Testis (tissue), 3 donors: Measurements from ENCODE around the gene RPL32. TPM values are rescaled to one million over a fixed set of nuclear protein-coding genes. Genes with fewer than 3 reads are reported as not detected.
"Not testable (repeated sequence)": the region's sequence is repeated elsewhere in the genome, so short reads cannot be mapped to it uniquely, and the experiment has no call there.

Experiments
- DNase-seq: peaks from one replicate; pipeline ENCODE4 v3.0.0-alpha.2; 2019
- H3K27ac ChIP-seq, 2 donors: fragments of 200-600 bp; sonication (generic); one replicate each; pipeline ENCODE4 v1.5.1; 2019
- H3K27me3 ChIP-seq: fragments of 200-600 bp; sonication (generic); one replicate; pipeline ENCODE4 v1.5.1; 2019
- H3K36me3 ChIP-seq: fragments of 200-600 bp; sonication (generic); one replicate; pipeline ENCODE4 v1.5.1; 2017; ENCODE audit warnings: low read depth; ENCODE audit errors: missing control alignments
- H3K4me1 ChIP-seq: fragments of 200-600 bp; sonication (generic); one replicate; pipeline ENCODE4 v1.5.1; 2019
- H3K4me3 ChIP-seq, 2 donors: fragments of 200-600 bp; sonication (generic); one replicate each; pipeline ENCODE4 v1.5.1; 2017 to 2019
- H3K9me3 ChIP-seq: fragments of 200-600 bp; sonication (generic); one replicate; pipeline ENCODE4 v1.5.1; 2017
- CTCF ChIP-seq, 3 experiments: fragments of 450-650 bp in 2 of 3; fragments of 200-600 bp in 1 of 3; sonication (generic) in 1 of 3; IDR thresholded peaks; one replicate each; pipeline ENCODE4 v1.5.1; 2016 to 2019; ENCODE audit warnings: antibody characterized with exemption in 3 of 3, mild to moderate bottlenecking in 2 of 3, moderate library complexity in 1 of 3
- POLR2A ChIP-seq: fragments of 450-650 bp; IDR thresholded peaks from one replicate; pipeline ENCODE4 v1.6.1; 2017; ENCODE audit warnings: antibody characterized with exemption, mild to moderate bottlenecking, moderate library complexity
- WGBS, 2 donors: methylation state at CpG; one replicate each; pipeline ENCODE4 v1.1.5; 2018; 5-methylcytosine and 5-hydroxymethylcytosine counted together
- intact Hi-C: fragments of 100-400 bp; cut with DNase I; formaldehyde crosslinking; loops from one replicate; pipeline ENCODE4 v1.15.1; 2023; ENCODE audit warnings: low total_unique reads
- polyA plus RNA-seq: library from polyadenylated mRNA; stranded (reverse); fragments of 350-450 nt; fragmentation: Illumina TruSeq; extraction: RNeasy Lipid Tissue Mini Kit (QIAGEN cat#74804); gene quantifications from one replicate; pipeline ENCODE4 v1.2.3, GENCODE V29; 2014; ENCODE audit warnings: low read depth, low replicate concordance; ENCODE audit not compliant: insufficient read depth
- total RNA-seq, 2 donors: library from RNA; depleted of rRNA; stranded (reverse); fragments of >200 nt; gene quantifications; one replicate each; pipeline ENCODE4 v1.2.3, GENCODE V29; 2016

RPL32 gene
- total and polyA plus RNA-seq, 3 donors from 2014 or later: 435 to 1,578 (median 713) TPM

GRCh38 chr3:12879191-12879815, 37.9 kb upstream of the RPL32 start:
- H3K36me3 ChIP-seq: no peaks in the 10 kb centered on the region
- intact Hi-C loops: loop anchor here (10.0 kb wide), 1 partner anchor 105 kb away; no protein-coding TSS in a partner anchor
- TF ChIP-seq CTCF (IDR thresholded peaks at IDR 0.05): no peak
- no peak for TF ChIP-seq POLR2A
- no peaks in the 10 kb centered on the region for H3K9me3 ChIP-seq
- no peak for DNase-seq
- no peak overlapping the region for H3K4me3 ChIP-seq
- no peak overlapping the region for H3K27ac ChIP-seq
- 76 to 100% methylated on average over 1 to 5 of the region's 5 CpGs for WGBS, 2 donors
- H3K27me3 ChIP-seq: no peaks in the 10 kb centered on the region
- peaks cover 26% of the 10 kb centered on the region for H3K4me1 ChIP-seq

- H3K9me3 ChIP-seq, H3K27ac ChIP-seq, DNase-seq, H3K36me3 ChIP-seq, H3K4me3 ChIP-seq, H3K27me3 ChIP-seq: not testable (repeated sequence)
- peaks cover 26% of the 10 kb centered on the region for H3K4me1 ChIP-seq
- WGBS, 2 donors: 38 to 52% methylated on average over 2 of the region's 2 CpGs
- intact Hi-C loops: loop anchor here (10.0 kb wide), 1 partner anchor 106 kb away; no protein-coding TSS in a partner anchor
Measured at GRCh38 chr3:12878758-12879157, 37.4 kb upstream of the RPL32 start.

GRCh38 chr3:12878141-12878574, 36.8 kb upstream of the RPL32 start:
- intact Hi-C loops: loop anchor here (10.0 kb wide), 1 partner anchor 107 kb away; no protein-coding TSS in a partner anchor
- no peak overlapping the region for H3K4me3 ChIP-seq
- no peak for DNase-seq
- no peaks in the 10 kb centered on the region for H3K9me3 ChIP-seq
- TF ChIP-seq CTCF (IDR thresholded peaks at IDR 0.05) (no peak), POLR2A (no peak)
- 64% methylated on average over 2 of the region's 2 CpGs; no CpG with 5 or more reads in 1 of the 2 donors for WGBS, 2 donors
- no peaks in the 10 kb centered on the region for H3K36me3 ChIP-seq
- H3K4me1 ChIP-seq: peaks cover 26% of the 10 kb centered on the region
- H3K27me3 ChIP-seq: no peaks in the 10 kb centered on the region
- no peak overlapping the region for H3K27ac ChIP-seq

- Histone ChIP-seq H3K4me1 (peaks cover 26% of the 10 kb centered on the region), H3K4me3 (no peak overlapping the region), H3K9me3 (no peaks in the 10 kb centered on the region), H3K27ac (no peak overlapping the region), H3K27me3 (no peaks in the 10 kb centered on the region), H3K36me3 (no peaks in the 10 kb centered on the region)
- WGBS, 2 donors: 85 to 89% methylated on average over 4 to 7 of the region's 7 CpGs
- no peak for TF ChIP-seq CTCF (IDR thresholded peaks at IDR 0.05)
- TF ChIP-seq POLR2A: no peak
- DNase-seq: no peak
- intact Hi-C loops: loop anchor here (10.0 kb wide), 1 partner anchor 108 kb away; no protein-coding TSS in a partner anchor
Measured at GRCh38 chr3:12877040-12877439, 35.7 kb upstream of the RPL32 start.

- peak overlapping the region; percentile 38 to 39 for H3K4me3 ChIP-seq
- 22% methylated on average over 9 to 46 of the region's 60 CpGs for WGBS, 2 donors
- H3K27me3 ChIP-seq: no peaks in the 10 kb centered on the region
- no peak for TF ChIP-seq POLR2A
- TF ChIP-seq CTCF (IDR thresholded peaks at IDR 0.05): peak in 1 of 3 experiments; percentile 18
- no peak overlapping the region for H3K27ac ChIP-seq
- peaks cover 26% of the 10 kb centered on the region for H3K4me1 ChIP-seq
- H3K36me3 ChIP-seq: no peaks in the 10 kb centered on the region
- peak; percentile 74 for DNase-seq
- intact Hi-C loops: loop anchor here (10.0 kb wide), 1 partner anchor 109 kb away; no protein-coding TSS in a partner anchor
- no peaks in the 10 kb centered on the region for H3K9me3 ChIP-seq
Measured at GRCh38 chr3:12875857-12876836, 34.8 kb upstream of the RPL32 start.
